ENCODE data around the gene CAP1.

- TF ChIP-seq CTCF (IDR thresholded peaks at IDR 0.05; ENCODE audit: poor library complexity, severe bottlenecking) (no peak), POLR2AphosphoS5 (IDR thresholded peaks at IDR 0.05) (no peak), EZH2 (IDR thresholded peaks at IDR 0.05; ENCODE audit: borderline replicate concordance, insufficient read depth, low read length, poor library complexity, severe bottlenecking) (no peak)
Measured at GRCh38 chr1:40107290-40107959, 66.9 kb downstream of the CAP1 start.

Data from neural cell (in vitro differentiated cells).